AG09319 (cell line): ENCODE measurements around the gene SEPTIN1.

Source experiments
- DNase-seq: peaks from one replicate; pipeline ENCODE4 v3.0.0-alpha.2; 2010; ENCODE audit warnings: low read depth; ENCODE audit errors: extremely low read depth
- TF ChIP-seq, protein P1 (sequence below): IDR thresholded peaks from 2 replicates; pipeline ENCODE4 v1.5.1; 2011; ENCODE audit warnings: low read depth, mild to moderate bottlenecking, inconsistent platforms, low read length, moderate library complexity

Gene SEPTIN1

DNA sequence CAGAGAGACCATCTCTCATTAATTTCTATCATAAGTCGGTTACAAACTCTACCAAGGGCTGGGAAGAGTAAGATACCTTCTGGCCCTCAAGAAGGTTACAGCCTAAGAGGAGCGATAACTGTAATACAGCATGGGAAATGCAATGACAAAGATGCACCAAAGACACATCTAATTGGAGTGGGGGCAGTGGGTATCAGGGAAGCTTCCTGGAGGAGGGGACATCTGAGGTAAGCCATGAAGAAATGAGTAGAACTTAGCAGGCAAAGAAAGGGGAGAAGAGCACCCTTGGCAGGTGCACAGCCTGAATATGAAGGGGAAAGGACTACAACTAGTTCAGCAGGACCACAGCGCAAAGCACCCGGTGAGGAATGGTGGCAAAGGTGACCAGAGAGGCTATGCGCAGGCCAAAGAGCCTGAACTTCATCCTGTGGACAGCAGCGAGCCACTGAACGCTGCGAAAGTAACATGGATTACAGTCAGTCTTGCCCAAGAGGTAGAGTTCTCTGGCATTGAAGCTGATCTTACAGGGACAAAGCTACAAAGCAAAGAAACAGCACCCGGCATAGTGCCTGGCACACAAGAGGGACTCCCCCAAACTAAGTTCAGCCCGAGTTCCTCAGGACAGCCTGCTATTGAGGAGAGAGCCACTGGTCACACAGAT, 14.9 kb downstream of the SEPTIN1 start:
- no peak for DNase-seq
- TF ChIP-seq, protein P1, sequence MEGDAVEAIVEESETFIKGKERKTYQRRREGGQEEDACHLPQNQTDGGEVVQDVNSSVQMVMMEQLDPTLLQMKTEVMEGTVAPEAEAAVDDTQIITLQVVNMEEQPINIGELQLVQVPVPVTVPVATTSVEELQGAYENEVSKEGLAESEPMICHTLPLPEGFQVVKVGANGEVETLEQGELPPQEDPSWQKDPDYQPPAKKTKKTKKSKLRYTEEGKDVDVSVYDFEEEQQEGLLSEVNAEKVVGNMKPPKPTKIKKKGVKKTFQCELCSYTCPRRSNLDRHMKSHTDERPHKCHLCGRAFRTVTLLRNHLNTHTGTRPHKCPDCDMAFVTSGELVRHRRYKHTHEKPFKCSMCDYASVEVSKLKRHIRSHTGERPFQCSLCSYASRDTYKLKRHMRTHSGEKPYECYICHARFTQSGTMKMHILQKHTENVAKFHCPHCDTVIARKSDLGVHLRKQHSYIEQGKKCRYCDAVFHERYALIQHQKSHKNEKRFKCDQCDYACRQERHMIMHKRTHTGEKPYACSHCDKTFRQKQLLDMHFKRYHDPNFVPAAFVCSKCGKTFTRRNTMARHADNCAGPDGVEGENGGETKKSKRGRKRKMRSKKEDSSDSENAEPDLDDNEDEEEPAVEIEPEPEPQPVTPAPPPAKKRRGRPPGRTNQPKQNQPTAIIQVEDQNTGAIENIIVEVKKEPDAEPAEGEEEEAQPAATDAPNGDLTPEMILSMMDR, result no peak

GRCh38 chr16:30366511-30366910, 15.8 kb downstream of the SEPTIN1 start:
- TF ChIP-seq, protein P1, result no peak
- DNase-seq, result no peak

DNA sequence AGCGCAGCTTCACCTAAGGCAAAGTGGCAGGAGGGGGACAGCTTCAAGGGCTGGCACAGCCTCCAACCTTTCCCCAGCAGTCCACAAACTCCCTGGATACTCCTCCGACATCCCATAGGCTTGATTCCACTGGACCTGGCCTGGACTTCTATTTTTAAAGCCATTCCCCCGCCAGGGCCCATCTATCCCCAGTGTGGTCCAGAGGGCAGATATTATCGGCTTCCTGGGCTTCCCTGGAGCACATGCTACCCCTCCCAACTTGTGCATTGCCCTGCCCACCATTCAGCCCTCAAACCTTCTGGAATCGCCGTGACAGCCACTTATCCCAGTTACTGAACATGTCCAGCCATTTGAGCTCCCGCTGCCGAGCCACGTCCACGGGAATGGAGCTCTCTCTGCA, 17.2 kb downstream of the SEPTIN1 start:
- no peak for DNase-seq
- TF ChIP-seq, protein P1, result no peak

GRCh38 chr16:30361180-30361579, 21.2 kb downstream of the SEPTIN1 start:
- TF ChIP-seq, protein P1, result no peak
- DNase-seq, result no peak

DNA sequence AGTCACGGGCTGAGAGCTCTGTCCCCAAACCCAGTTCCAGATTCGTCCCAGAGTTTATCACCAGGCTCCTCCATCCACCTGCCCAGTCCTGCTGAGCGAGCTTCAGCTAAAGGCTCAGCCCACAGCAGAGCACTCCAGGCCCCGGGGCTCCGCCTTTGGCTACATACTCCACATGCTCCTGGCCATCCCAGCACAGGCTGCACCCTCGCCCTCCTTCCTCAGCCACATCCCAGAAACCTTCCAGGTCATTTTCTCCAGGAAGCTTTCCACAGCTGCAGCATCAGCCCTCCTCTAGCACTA, 22.5 kb downstream of the SEPTIN1 start:
- TF ChIP-seq, protein P1, result no peak
- no peak for DNase-seq

DNA sequence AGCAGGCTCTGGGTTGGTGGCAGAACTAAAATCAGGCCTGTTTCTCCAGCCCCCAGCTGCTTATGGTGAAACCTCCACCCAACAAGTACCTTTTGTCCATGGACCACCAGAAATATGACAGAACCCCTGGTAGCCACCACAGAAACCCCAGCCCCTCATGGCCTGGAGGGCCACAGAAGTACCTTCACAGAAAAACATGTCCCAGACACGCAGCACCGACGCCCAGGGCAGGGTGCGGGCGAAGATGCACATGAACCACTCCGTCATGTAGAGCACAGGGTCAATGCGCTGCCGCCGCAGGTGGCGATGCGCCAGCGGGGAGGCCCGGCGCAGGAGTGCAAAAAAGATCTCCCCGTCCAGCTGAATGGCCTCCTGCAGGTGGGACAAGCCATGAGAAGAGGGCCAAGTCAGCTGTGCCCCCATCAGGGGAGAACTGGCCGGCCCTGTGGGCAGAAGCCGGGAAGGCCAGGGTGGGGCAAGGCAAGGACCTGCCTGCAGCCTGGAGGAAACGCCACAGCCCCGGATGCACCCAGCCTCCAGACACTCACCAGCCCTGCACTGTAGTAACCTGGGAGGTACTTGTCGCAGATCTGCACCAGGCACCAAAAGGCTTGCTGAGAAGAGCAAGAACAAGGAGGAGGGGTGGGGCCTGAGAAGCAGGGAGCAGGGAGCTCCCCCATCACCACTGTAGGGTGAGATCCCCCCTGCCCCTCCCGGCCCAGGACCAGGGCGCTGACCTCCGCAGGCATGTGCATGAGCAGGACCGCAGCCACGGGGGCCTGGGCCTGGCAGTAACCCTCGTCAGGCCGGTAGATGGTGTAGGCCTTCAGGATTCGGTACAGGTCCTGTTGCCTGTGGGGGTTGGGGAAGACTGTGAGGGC, 23.1 kb downstream of the SEPTIN1 start:
- DNase-seq, result no peak
- TF ChIP-seq, protein P1, result no peak

DNA sequence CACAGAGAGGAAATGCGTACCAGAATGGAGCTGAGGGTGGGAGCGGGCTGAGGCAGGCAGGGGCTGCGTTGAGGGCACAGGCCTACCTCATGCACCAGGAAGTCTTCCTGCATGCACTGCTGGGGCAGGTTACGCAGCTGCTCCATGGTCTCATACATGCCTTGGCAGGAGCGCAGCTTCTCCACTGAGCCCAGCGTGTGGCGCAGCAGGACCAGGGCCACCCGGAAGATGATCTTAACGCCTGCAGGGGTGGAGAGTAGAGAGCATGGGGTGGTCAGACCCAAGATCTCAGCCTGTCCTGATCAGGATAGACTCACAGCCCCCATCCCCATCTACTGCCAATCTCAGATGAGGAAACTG, 23.8 kb downstream of the SEPTIN1 start:
- TF ChIP-seq, protein P1, result no peak
- DNase-seq, result no peak
